ENCODE results near the gene DOCK9.
A peak's percentile ranks its signal among the peaks of the same experiment; 100 is the strongest.

DOCK9 gene

DNA sequence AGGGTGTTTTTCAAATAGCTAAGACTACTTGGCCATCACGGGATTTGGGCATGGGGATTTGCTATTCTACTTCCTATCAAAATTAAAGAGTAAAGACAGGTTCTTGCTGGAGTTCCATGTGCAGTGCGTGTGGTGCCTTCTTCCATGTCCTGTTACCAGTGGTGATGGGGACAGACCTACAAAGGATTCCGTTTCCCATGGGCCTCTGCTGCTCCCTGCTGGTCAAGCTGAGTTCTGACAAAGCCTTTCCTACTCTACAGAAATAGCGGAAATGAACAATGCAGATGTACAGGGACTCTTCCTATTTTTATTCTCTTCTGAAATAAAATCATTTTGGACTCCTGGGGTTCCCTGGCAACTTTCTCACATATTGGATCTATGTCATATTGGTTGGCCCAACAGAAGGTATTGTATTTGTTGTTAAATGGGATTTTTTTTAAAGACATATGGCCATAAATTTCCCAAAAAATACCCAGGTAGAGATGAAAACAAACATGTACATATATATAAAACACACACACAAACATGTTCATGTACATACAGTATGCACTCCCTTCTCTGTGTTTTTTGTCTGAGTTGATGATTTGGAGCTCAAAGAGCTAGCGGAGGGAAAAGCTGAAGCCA, 134.9 kb downstream of the DOCK9 start:
- peak; percentile 95 for TF ChIP-seq CTCF (IDR thresholded peaks at IDR 0.05; ENCODE audit: low read depth, low read length, missing control alignments)
- in situ Hi-C loops (cut with HindIII; ENCODE audit: low sequenced_read_pairs) = no loop called here
- no peak overlapping the region for H3K4me3 ChIP-seq (ENCODE audit: low read depth, low read length)
- DNase-seq (ENCODE audit: low read depth) = peak; percentile 65

- in situ Hi-C loops (cut with HindIII; ENCODE audit: low sequenced_read_pairs) = no loop called here
- no peak for TF ChIP-seq CTCF (IDR thresholded peaks at IDR 0.05; ENCODE audit: low read depth, low read length, missing control alignments)
- no peak overlapping the region for H3K4me3 ChIP-seq (ENCODE audit: low read depth, low read length)
- DNase-seq (ENCODE audit: low read depth) = no peak
Observed at GRCh38 chr13:98842070-98842469, 135.8 kb downstream of the DOCK9 start.

DNA sequence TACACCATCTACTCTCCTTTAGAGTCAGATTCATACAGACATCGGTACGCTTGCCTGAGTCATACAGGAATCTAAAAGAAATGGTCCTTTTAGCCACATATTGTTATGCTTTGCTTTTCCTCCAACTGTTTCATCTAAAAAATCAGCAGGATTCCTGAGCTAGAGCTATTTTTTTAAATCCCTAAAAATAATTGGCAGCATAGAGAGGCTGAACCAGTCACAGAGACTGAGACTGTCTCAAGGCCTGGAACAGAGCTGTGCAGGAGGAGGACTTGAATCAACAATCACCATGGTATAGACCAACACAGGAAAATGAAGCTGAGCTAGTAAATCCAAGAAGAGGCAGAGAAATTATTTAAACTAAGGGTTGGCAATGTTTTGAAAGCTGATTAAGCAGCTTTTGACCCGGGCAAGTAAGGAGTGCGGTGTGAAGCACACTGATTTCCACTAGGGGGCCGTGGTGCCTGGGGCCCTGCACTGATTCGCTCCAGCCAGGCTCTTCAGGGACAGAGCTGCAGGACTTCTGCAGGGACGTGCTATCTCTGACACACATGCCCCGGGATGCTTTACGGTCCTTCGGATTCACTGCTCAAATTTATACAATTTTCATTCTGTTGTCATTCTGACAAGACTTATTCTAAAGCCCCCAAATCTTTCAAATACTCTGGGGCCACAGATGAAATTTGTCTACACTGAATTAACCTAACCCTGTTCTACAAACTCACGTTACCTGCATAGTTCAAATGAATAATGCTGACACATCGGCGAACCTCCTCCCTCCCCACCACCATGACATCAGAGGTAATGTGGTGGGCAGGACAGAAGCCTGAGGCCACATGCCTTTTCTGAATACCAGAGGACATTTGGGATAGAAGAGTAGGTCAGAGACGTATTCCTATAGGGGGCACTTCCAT, 137.8 kb downstream of the DOCK9 start:
- peak; percentile 85 for TF ChIP-seq CTCF (IDR thresholded peaks at IDR 0.05; ENCODE audit: low read depth, low read length, missing control alignments)
- no peak overlapping the region for H3K4me3 ChIP-seq (ENCODE audit: low read depth, low read length)
- peak; percentile 68 for DNase-seq (ENCODE audit: low read depth)
- in situ Hi-C loops (cut with HindIII; ENCODE audit: low sequenced_read_pairs) = no loop called here

- in situ Hi-C loops (cut with HindIII; ENCODE audit: low sequenced_read_pairs) = no loop called here
- no peak for DNase-seq (ENCODE audit: low read depth)
- no peak overlapping the region for H3K4me3 ChIP-seq (ENCODE audit: low read depth, low read length)
- no peak for TF ChIP-seq CTCF (IDR thresholded peaks at IDR 0.05; ENCODE audit: low read depth, low read length, missing control alignments)
Observed at GRCh38 chr13:98838776-98839175, 139.1 kb downstream of the DOCK9 start.

DNA sequence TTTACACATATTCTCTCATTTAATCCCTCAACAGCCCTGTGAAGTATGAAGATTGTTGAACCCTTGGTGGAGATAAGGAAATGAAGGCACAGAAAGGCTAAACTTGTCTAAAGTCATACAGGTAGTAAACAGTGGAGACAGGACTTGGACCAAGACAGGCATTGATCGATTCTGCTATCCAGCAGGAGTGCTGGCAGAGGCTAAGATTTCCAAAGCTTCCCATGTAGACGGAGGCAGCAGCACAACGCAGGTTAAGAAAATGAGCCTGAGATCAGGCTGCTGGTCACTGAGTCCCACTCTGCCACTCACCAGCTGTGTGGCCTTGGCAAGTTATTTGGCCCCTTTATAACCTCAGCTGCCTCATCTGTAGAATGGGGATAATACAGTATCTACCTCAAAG, 140.0 kb downstream of the DOCK9 start:
- DNase-seq (ENCODE audit: low read depth) = no peak
- no peak overlapping the region for H3K4me3 ChIP-seq (ENCODE audit: low read depth, low read length)
- in situ Hi-C loops (cut with HindIII; ENCODE audit: low sequenced_read_pairs) = no loop called here
- TF ChIP-seq CTCF (IDR thresholded peaks at IDR 0.05; ENCODE audit: low read depth, low read length, missing control alignments) = no peak

DNA sequence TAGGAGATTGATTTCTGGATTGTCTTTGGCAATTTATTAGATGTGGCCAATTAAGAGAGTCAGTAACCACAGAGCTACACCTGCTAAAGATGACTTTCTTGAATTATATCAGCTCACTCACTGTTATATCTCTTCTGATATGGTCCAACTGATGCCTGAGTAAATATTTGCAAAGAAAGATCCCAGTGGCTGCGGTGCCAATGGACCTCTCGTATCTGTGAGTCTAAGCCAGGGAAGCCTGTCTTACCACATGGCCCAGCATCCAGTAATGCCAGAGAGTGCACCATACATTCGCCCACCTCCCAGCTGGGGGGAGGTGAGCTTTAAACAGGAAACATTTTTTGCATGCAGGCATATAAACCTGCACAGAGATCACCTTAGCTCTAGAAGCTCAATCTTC, 142.7 kb downstream of the DOCK9 start:
- no peak for TF ChIP-seq CTCF (IDR thresholded peaks at IDR 0.05; ENCODE audit: low read depth, low read length, missing control alignments)
- in situ Hi-C loops (cut with HindIII; ENCODE audit: low sequenced_read_pairs) = no loop called here
- no peak overlapping the region for H3K4me3 ChIP-seq (ENCODE audit: low read depth, low read length)
- DNase-seq (ENCODE audit: low read depth) = no peak

Measured in astrocyte of the cerebellum (primary cell).